NB4 (cell line): ENCODE data around the gene CHRNG.

Experiments
- MYC ChIP-seq: IDR thresholded peaks from 2 replicates; pipeline ENCODE4 v1.6.1; 2011; ENCODE audit warnings: low read depth, low read length
- POLR2A ChIP-seq: IDR thresholded peaks from 2 replicates; pipeline ENCODE4 v1.6.1; 2011; ENCODE audit warnings: mild to moderate bottlenecking; ENCODE audit not compliant: insufficient read length; ENCODE audit errors: extremely low read depth
- TF ChIP-seq, protein P1 (sequence below): IDR thresholded peaks from one replicate; pipeline ENCODE4 v1.5.1; 2012; ENCODE audit warnings: low read depth, low read length
- TF ChIP-seq, protein P2 (sequence below): IDR thresholded peaks from 2 replicates; pipeline ENCODE4 v1.6.1; 2011; ENCODE audit warnings: low read depth, low read length

DNA sequence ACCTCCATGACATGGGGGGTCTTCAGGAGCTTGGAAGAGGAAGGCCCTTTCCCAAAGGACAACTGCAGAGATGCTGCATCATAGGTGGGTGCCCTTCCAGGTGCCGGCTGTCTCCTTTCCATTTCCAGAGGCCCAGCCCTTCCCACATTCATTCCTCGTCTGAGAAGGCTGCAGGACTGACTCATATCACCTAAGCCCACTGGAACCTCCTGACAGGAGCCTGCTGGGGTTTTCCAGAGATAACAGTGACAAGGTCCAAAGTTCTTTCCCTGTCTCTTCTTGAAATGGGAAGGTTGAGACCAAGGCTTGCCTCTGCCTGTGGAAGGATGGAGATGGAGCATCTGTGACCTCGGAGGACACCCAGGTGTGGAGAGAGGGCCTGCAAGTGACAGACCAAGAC lies 22.9 kb upstream of the CHRNG start:
- TF ChIP-seq, protein P1, sequence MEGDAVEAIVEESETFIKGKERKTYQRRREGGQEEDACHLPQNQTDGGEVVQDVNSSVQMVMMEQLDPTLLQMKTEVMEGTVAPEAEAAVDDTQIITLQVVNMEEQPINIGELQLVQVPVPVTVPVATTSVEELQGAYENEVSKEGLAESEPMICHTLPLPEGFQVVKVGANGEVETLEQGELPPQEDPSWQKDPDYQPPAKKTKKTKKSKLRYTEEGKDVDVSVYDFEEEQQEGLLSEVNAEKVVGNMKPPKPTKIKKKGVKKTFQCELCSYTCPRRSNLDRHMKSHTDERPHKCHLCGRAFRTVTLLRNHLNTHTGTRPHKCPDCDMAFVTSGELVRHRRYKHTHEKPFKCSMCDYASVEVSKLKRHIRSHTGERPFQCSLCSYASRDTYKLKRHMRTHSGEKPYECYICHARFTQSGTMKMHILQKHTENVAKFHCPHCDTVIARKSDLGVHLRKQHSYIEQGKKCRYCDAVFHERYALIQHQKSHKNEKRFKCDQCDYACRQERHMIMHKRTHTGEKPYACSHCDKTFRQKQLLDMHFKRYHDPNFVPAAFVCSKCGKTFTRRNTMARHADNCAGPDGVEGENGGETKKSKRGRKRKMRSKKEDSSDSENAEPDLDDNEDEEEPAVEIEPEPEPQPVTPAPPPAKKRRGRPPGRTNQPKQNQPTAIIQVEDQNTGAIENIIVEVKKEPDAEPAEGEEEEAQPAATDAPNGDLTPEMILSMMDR: no peak
- TF ChIP-seq POLR2A: no peak
- TF ChIP-seq, protein P2, sequence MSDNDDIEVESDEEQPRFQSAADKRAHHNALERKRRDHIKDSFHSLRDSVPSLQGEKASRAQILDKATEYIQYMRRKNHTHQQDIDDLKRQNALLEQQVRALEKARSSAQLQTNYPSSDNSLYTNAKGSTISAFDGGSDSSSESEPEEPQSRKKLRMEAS: no peak
- TF ChIP-seq MYC: no peak
